Fibroblast of mammary gland (primary cell): ENCODE measurements around the gene OR1L8.

ENCODE experiments used
- DNase-seq: peaks from one replicate; pipeline ENCODE4 v3.0.0-alpha.2; 2010; ENCODE audit warnings: low read depth
- H3K4me3 ChIP-seq: 2 replicates; pipeline ENCODE4 v1.5.1; 2011; ENCODE audit warnings: low read depth, mild to moderate bottlenecking, low read length, moderate library complexity; ENCODE audit not compliant: control insufficient read depth
- TF ChIP-seq, protein P1 (sequence below): conservative IDR thresholded peaks from 2 replicates; pipeline ENCODE4 v1.5.1; 2011; ENCODE audit warnings: low read depth, low read length, inconsistent platforms; ENCODE audit not compliant: control insufficient read depth, insufficient read depth

The OR1L8 gene

DNA sequence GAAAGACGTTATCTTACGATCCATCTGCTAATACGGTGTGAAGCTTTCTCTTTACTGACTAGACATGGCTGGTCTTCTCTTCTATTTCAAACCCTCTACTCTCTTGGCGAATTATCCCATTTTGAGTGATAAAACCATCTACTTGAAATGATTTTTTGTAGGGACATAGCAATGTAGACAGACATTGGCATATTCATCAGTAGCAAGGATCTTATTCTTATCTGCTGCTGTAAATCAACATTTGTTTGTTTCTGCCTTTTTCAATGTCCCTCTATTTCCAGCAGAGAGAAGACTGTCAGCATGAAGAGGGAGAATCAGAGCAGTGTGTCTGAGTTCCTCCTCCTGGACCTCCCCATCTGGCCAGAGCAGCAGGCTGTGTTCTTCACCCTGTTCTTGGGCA, 64.3 kb downstream of the OR1L8 start, which contains the start of gene OR1J4:
Gene OR1J4, plus strand, starts transcription at position 301 of the 400 bp plus-strand sequence. Its CDS starts 0 bp downstream, at position 301.
- no peak for DNase-seq
- H3K4me3 ChIP-seq: no peak within 1 kb of the TSS
- TF ChIP-seq, protein P1, sequence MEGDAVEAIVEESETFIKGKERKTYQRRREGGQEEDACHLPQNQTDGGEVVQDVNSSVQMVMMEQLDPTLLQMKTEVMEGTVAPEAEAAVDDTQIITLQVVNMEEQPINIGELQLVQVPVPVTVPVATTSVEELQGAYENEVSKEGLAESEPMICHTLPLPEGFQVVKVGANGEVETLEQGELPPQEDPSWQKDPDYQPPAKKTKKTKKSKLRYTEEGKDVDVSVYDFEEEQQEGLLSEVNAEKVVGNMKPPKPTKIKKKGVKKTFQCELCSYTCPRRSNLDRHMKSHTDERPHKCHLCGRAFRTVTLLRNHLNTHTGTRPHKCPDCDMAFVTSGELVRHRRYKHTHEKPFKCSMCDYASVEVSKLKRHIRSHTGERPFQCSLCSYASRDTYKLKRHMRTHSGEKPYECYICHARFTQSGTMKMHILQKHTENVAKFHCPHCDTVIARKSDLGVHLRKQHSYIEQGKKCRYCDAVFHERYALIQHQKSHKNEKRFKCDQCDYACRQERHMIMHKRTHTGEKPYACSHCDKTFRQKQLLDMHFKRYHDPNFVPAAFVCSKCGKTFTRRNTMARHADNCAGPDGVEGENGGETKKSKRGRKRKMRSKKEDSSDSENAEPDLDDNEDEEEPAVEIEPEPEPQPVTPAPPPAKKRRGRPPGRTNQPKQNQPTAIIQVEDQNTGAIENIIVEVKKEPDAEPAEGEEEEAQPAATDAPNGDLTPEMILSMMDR: no peak

DNA sequence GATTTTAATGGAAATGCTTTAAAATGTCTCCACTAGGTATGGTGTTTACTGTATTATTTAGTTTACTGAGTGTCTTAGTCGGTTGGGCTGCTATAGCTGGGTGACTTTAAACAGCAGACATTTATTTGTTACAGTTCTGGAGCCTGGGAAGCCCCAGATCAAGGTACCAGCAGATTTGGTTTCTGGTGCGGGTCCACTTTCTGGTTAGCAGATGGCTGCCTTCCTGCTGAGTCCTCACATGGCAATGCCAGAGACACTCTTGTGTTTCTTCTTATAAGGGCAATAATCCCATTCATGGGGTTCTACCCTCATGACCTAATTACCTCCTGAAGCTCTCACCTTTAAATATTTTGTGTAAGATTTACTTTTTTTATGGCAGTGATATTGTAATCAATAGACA, 65.0 kb downstream of the OR1L8 start:
- TF ChIP-seq, protein P1: no peak
- DNase-seq: no peak
- no peak overlapping the region for H3K4me3 ChIP-seq
